H1 (cell line): ENCODE measurements around the gene DPP4. TPM values are rescaled to one million over a fixed set of nuclear protein-coding genes. Genes with fewer than 3 reads are reported as not detected.

Source experiments
- CTCF ChIA-PET: fragments of 300-600 bp; sonication (Branson Sonifier 250); formaldehyde crosslinking; loops from one replicate; lab custom pipeline; 2021; ENCODE audit not compliant: partially characterized antibody; lab: Charles Lee
- POLR2A ChIA-PET: fragments of 300-600 bp; sonication (Branson Sonifier 250); formaldehyde crosslinking; loops from one replicate; lab custom pipeline; 2021; ENCODE audit warnings: inconsistent platforms; ENCODE audit not compliant: partially characterized antibody; lab: Charles Lee
- DNase-seq, 2 experiments: peaks; one replicate each; pipeline versions ENCODE4 v3.0.0 to v3.0.0-alpha.2; 2010 to 2022; ENCODE audit warnings: low spot score in 2 of 2, low read depth in 1 of 2, mixed read lengths in 1 of 2
- FAIRE-seq: peaks from 2 replicates; lab custom pipeline; 2011; peaks lifted over from hg19 to GRCh38; lab: Jason Lieb, UNC
- H2AFZ ChIP-seq: 2 replicates; pipeline ENCODE4 v1.8.1; 2012; ENCODE audit warnings: low read length, inconsistent platforms
- H2AK5ac ChIP-seq: 2 replicates; pipeline ENCODE4 v1.6.1; 2013; ENCODE audit warnings: low read depth, low read length
- H2BK120ac ChIP-seq: replicated peaks from 2 replicates; pipeline ENCODE3; 2013; ENCODE audit warnings: low read depth, low read length, inconsistent platforms
- H2BK12ac ChIP-seq: 2 replicates; pipeline ENCODE4 v1.6.1; 2013; ENCODE audit warnings: low read depth, low read length
- H2BK15ac ChIP-seq: 2 replicates; pipeline ENCODE4 v1.6.1; 2013; ENCODE audit warnings: low read length
- H2BK20ac ChIP-seq: 2 replicates; pipeline ENCODE4 v1.6.1; 2013; ENCODE audit warnings: low read length
- H2BK5ac ChIP-seq: 2 replicates; pipeline ENCODE4 v1.6.1; 2013; ENCODE audit warnings: low read depth, low read length
- H3K14ac ChIP-seq: 2 replicates; pipeline ENCODE4 v1.6.1; 2013; ENCODE audit warnings: inconsistent platforms; ENCODE audit not compliant: insufficient read length
- H3K18ac ChIP-seq: 2 replicates; pipeline ENCODE4 v1.6.1; 2013; ENCODE audit warnings: low read length; ENCODE audit errors: extremely low read depth
- H3K23ac ChIP-seq: 2 replicates; pipeline ENCODE4 v1.6.1; 2013; ENCODE audit warnings: inconsistent platforms; ENCODE audit not compliant: insufficient read length
- H3K23me2 ChIP-seq: 2 replicates; pipeline ENCODE4 v1.6.1; 2013; ENCODE audit warnings: low read depth, low read length
- H3K27ac ChIP-seq: 2 replicates; pipeline ENCODE4 v1.6.1; 2011; ENCODE audit warnings: low read depth, low read length, inconsistent platforms
- H3K27me3 ChIP-seq, 4 experiments: replicated peaks in 1 of 4; 1 replicate in 1 of 4; 2 replicates in 3 of 4; pipeline versions ENCODE4 v1.6.1 to v1.8.1; 2011 to 2013; ENCODE audit warnings: low read length in 3 of 4, mild to moderate bottlenecking in 3 of 4, inconsistent platforms in 2 of 4, mixed read lengths in 2 of 4, moderate library complexity in 1 of 4; ENCODE audit not compliant: control insufficient read depth in 3 of 4, insufficient read depth in 3 of 4; ENCODE audit errors: extremely low read depth in 1 of 4
- H3K36me3 ChIP-seq, 4 experiments: 2 replicates each; pipeline versions ENCODE4 v1.6.1 to v1.8.1; 2011 to 2013; ENCODE audit warnings: mild to moderate bottlenecking in 4 of 4, low read length in 3 of 4, moderate library complexity in 2 of 4, control low read depth in 1 of 4, inconsistent platforms in 1 of 4; ENCODE audit not compliant: insufficient read depth in 4 of 4, control insufficient read depth in 2 of 4
- H3K4ac ChIP-seq: replicated peaks from 2 replicates; pipeline ENCODE3; 2013; ENCODE audit warnings: low read length, low read depth, mixed read lengths, inconsistent platforms; ENCODE audit not compliant: insufficient read length
- H3K4me1 ChIP-seq, 4 experiments: replicated peaks in 1 of 4; 1 replicate in 1 of 4; 2 replicates in 3 of 4; pipeline versions ENCODE4 v1.6.1 to v1.8.1; 2011 to 2013; ENCODE audit warnings: low read length in 3 of 4, inconsistent platforms in 2 of 4, mixed read lengths in 1 of 4; ENCODE audit not compliant: insufficient read depth in 4 of 4, control insufficient read depth in 3 of 4
- H3K4me2 ChIP-seq, 2 experiments: 2 replicates each; pipeline versions ENCODE4 v1.6.1 to v1.8.1; 2011 to 2013; ENCODE audit warnings: low read depth in 2 of 2, low read length in 2 of 2, control low read depth in 1 of 2, inconsistent platforms in 1 of 2, mild to moderate bottlenecking in 1 of 2; ENCODE audit not compliant: insufficient read depth in 1 of 2
- H3K4me3 ChIP-seq, 4 experiments: fragments of 200-600, 300-600 bp in 1 of 4; sonication (generic), shearing (Covaris generic), sonication (Bioruptor Twin) in 1 of 4; 2 replicates each; pipeline versions ENCODE4 v1.5.1 to v1.8.1; 2011 to 2016; ENCODE audit warnings: low read length in 4 of 4, low read depth in 3 of 4, control low read depth in 2 of 4, inconsistent platforms in 2 of 4, mild to moderate bottlenecking in 2 of 4, mixed read lengths in 1 of 4, moderate library complexity in 1 of 4; ENCODE audit not compliant: insufficient read depth in 2 of 4; ENCODE audit errors: extremely low read depth in 1 of 4
- H3K56ac ChIP-seq: replicated peaks from 2 replicates; pipeline ENCODE3; 2013; ENCODE audit warnings: low read depth, mild to moderate bottlenecking, mixed read lengths, low read length, inconsistent platforms; ENCODE audit not compliant: insufficient read length
- H3K79me1 ChIP-seq: 2 replicates; pipeline ENCODE4 v1.6.1; 2013; ENCODE audit warnings: low read depth, low read length, control low read depth
- H3K79me2 ChIP-seq, 2 experiments: 2 replicates each; pipeline versions ENCODE4 v1.6.1 to v1.8.1; 2012 to 2013; ENCODE audit warnings: low read length in 2 of 2, mild to moderate bottlenecking in 2 of 2, inconsistent platforms in 1 of 2; ENCODE audit not compliant: insufficient read depth in 2 of 2, control insufficient read depth in 1 of 2
- H3K9ac ChIP-seq, 4 experiments: replicated peaks in 1 of 4; 1 replicate in 1 of 4; 2 replicates in 3 of 4; pipeline versions ENCODE4 v1.6.1 to v1.8.1; 2011 to 2013; ENCODE audit warnings: low read depth in 3 of 4, low read length in 3 of 4, control low read depth in 2 of 4, mild to moderate bottlenecking in 2 of 4, moderate library complexity in 2 of 4, inconsistent platforms in 1 of 4; ENCODE audit errors: extremely low read depth in 1 of 4
- H3K9me3 ChIP-seq, 2 experiments: 2 replicates each; pipeline versions ENCODE4 v1.6.1 to v1.8.1; 2012 to 2013; ENCODE audit warnings: mild to moderate bottlenecking in 2 of 2, moderate library complexity in 2 of 2, control low read depth in 1 of 2, inconsistent platforms in 1 of 2, low read depth in 1 of 2, low read length in 1 of 2, mixed read lengths in 1 of 2; ENCODE audit not compliant: insufficient read depth in 2 of 2
- H4K20me1 ChIP-seq, 2 experiments: replicated peaks in 1 of 2; 2 replicates each; pipeline versions ENCODE3 to v1.8.1; 2011 to 2013; ENCODE audit warnings: inconsistent platforms in 2 of 2, low read length in 2 of 2, mild to moderate bottlenecking in 1 of 2; ENCODE audit not compliant: insufficient read depth in 2 of 2, control insufficient read depth in 1 of 2
- H4K5ac ChIP-seq: 2 replicates; pipeline ENCODE4 v1.6.1; 2013; ENCODE audit warnings: low read length, low read depth, mixed read lengths, inconsistent platforms; ENCODE audit not compliant: insufficient read length
- H4K8ac ChIP-seq: 2 replicates; pipeline ENCODE4 v1.8.0; 2013; ENCODE audit warnings: mild to moderate bottlenecking, moderate library complexity, low read length, inconsistent platforms; ENCODE audit not compliant: insufficient read depth; ENCODE audit errors: extremely low read depth
- H4K91ac ChIP-seq: replicated peaks from 2 replicates; pipeline ENCODE3; 2013; ENCODE audit warnings: low read length, mixed read lengths, inconsistent platforms; ENCODE audit not compliant: insufficient read length
- BACH1 ChIP-seq: IDR thresholded peaks from 2 replicates; pipeline ENCODE4 v1.6.1; 2012; ENCODE audit warnings: low read length, improper control_type of control experiment
- BCL11A ChIP-seq, 2 experiments: IDR thresholded peaks; one replicate each; pipeline ENCODE4 v1.6.1; 2011; ENCODE audit warnings: low read depth in 2 of 2, low read length in 2 of 2, mild to moderate bottlenecking in 2 of 2
- CBX5 ChIP-seq: fragments of 300-800, 300-1000 bp; sonication (generic); IDR thresholded peaks from 2 replicates; pipeline ENCODE4 v1.7.1; 2016; ENCODE audit warnings: antibody characterized with exemption, low read length, low read depth
- CBX8 ChIP-seq: fragments of 300-800, 300-1000 bp; sonication (generic); IDR thresholded peaks from 2 replicates; pipeline ENCODE4 v1.7.1; 2016; ENCODE audit warnings: low read depth, low read length, borderline replicate concordance
- CHD2 ChIP-seq: IDR thresholded peaks from 2 replicates; pipeline ENCODE4 v1.6.1; 2012; ENCODE audit warnings: low read length, improper control_type of control experiment
- EGR1 ChIP-seq: IDR thresholded peaks from 2 replicates; pipeline ENCODE4 v1.6.1; 2011; ENCODE audit warnings: low read depth, low read length, borderline replicate concordance
- FOSL1 ChIP-seq: IDR thresholded peaks from 2 replicates; pipeline ENCODE4 v1.6.1; 2011; ENCODE audit warnings: mild to moderate bottlenecking, low read depth, low read length, moderate library complexity; ENCODE audit not compliant: insufficient read depth
- HDAC2 ChIP-seq, 2 experiments: fragments of 300-600 bp in 1 of 2; sonication (generic) in 1 of 2; IDR thresholded peaks; 2 replicates each; pipeline ENCODE4 v1.6.1; 2011 to 2012; ENCODE audit warnings: low read depth in 2 of 2, low read length in 2 of 2, mild to moderate bottlenecking in 2 of 2, moderate library complexity in 2 of 2, borderline replicate concordance in 1 of 2, inconsistent platforms in 1 of 2
- RXRA ChIP-seq: IDR thresholded peaks from 2 replicates; pipeline ENCODE4 v1.6.1; 2011; ENCODE audit warnings: low read depth, mild to moderate bottlenecking, low read length, moderate library complexity; ENCODE audit not compliant: insufficient read depth
- SRF ChIP-seq: IDR thresholded peaks from 2 replicates; pipeline ENCODE4 v1.6.1; 2011; ENCODE audit warnings: mild to moderate bottlenecking, low read depth, low read length, moderate library complexity
- TAF7 ChIP-seq: optimal IDR thresholded peaks from 2 replicates; pipeline ENCODE3; 2011; ENCODE audit warnings: low read depth, mild to moderate bottlenecking, inconsistent platforms, low read length, moderate library complexity, borderline replicate concordance
- WGBS, 2 experiments: shearing (Covaris generic) in 1 of 2; methylation state at CpG; one replicate each; pipeline versions ENCODE4 v1.1.6 to v1.1.7; 2013 to 2015; ENCODE audit warnings: low lambda C conversion rate in 2 of 2, mixed read lengths in 2 of 2, inconsistent platforms in 1 of 2, low coverage in 1 of 2, missing lambda C conversion rate in 1 of 2; ENCODE audit not compliant: insufficient replicate concordance in 2 of 2, insufficient coverage in 1 of 2, insufficient read length in 1 of 2; ENCODE audit errors: extremely low coverage in 1 of 2, missing lambda C conversion rate in 1 of 2; 5-methylcytosine and 5-hydroxymethylcytosine counted together
- polyA plus RNA-seq, 7 experiments: library from polyadenylated mRNA; depleted of rRNA in 3 of 7; stranded (reverse) in 5 of 7; unstranded in 2 of 7; fragments of >200 nt in 5 of 7; fragments of 200-250 nt in 2 of 7; gene quantifications; 1 replicate in 5 of 7; 2 replicates in 1 of 7; 4 replicates in 1 of 7; pipeline versions ENCODE4 v1.2.1 to v1.2.3, GENCODE V29; 2011 to 2013; ENCODE audit warnings: missing spikeins in 2 of 7, mixed read lengths in 2 of 7
- total RNA-seq: library from RNA; stranded (reverse); fragmentation: NEBNext Ultra II Directional; extraction: Animal tissue kit (Norgen Biotek cat#: 25700); gene quantifications from 2 replicates; pipeline ENCODE4 v1.2.1, GENCODE V29; 2021
- TF ChIP-seq, protein P1 (sequence below): IDR thresholded peaks from 2 replicates; pipeline ENCODE4 v1.6.1; 2012; ENCODE audit warnings: inconsistent platforms

DPP4 gene
- total and polyA plus RNA-seq, 2 of the 8 experiments (the other 6 are each of a cell fraction or from before 2014, with no cell fraction given), result 1.3 to 3.1 TPM

DNA sequence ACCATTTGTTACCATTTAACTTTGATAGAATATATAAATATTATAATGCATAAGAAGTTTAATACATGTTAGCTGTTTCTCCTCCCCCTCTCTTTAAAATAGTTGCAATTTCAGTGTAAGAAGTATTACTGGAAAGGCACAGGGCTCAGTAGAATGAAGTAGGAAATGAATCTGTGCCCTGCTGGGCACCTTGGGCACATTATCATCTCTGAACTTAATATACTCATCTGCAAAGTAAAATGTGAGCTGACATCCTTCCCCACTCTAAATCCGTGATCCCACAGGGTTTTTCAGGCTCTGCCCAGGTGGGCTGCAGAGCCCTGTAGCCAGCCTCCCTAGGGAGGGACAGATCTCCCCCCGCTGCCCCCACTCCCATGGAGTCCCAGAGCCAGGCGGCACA, 56.8 kb downstream of the DPP4 start:
- Histone ChIP-seq H2BK20ac (no peak overlapping the region), H4K91ac (no peak overlapping the region), H4K5ac (no peak overlapping the region), H4K8ac (no peak overlapping the region), H3K23ac (no peak overlapping the region), H2BK15ac (no peak overlapping the region), H3K79me1 (no peaks in the 10 kb centered on the region), H3K56ac (no peak overlapping the region), H2BK120ac (no peak overlapping the region), H3K27me3 (no peaks in the 10 kb centered on the region), H4K20me1 (no peaks in the 10 kb centered on the region), H3K4ac (no peak overlapping the region), H2AFZ (no peak overlapping the region), H3K23me2 (no peaks in the 10 kb centered on the region), H3K36me3 (no peaks in the 10 kb centered on the region), H3K4me3 (no peak overlapping the region), H2AK5ac (no peak overlapping the region), H3K79me2 (no peaks in the 10 kb centered on the region), H3K9ac (no peak overlapping the region), H3K18ac (no peak overlapping the region), H3K4me1 (peaks cover 0 to 3% (median 0%) of the 10 kb centered on the region in 4 experiments; a peak in 1 of 7 replicates), H3K14ac (no peak overlapping the region), H3K27ac (no peak overlapping the region), H2BK5ac (no peak overlapping the region), H3K9me3 (no peaks in the 10 kb centered on the region), H2BK12ac (no peak overlapping the region), H3K4me2 (no peak overlapping the region)
- TF ChIP-seq TAF7 (no peak), SRF (no peak), FOSL1 (no peak), BCL11A (IDR thresholded peaks at IDR 0.05; ENCODE audit: low read depth in 2 of 2, low read length in 2 of 2) (no peak), BACH1 (no peak), CBX5 (no peak), RXRA (no peak), EGR1 (no peak), CHD2 (no peak), CBX8 (no peak), HDAC2 (IDR thresholded peaks at IDR 0.05; ENCODE audit: borderline replicate concordance in 1 of 2, low read depth in 2 of 2, low read length in 2 of 2) (no peak)
- TF ChIP-seq, protein P1, sequence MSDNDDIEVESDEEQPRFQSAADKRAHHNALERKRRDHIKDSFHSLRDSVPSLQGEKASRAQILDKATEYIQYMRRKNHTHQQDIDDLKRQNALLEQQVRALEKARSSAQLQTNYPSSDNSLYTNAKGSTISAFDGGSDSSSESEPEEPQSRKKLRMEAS, result no peak
- DNase-seq (no peak), FAIRE-seq (no peak)
- ChIA-PET CTCF (interaction anchor here (1.1 to 3.5 kb wide), 5 partner anchors 10 to 30 kb away, joined by 3 to 20 read pairs (median 5); no protein-coding TSS in a partner anchor), POLR2A (interaction anchor here (1.5 kb wide), 1 partner anchor 10 kb away, joined by 4 read pairs; no protein-coding TSS in a partner anchor)
- WGBS, 2 experiments, result 86% methylated on average over 3 of the region's 3 CpGs; no CpG with 5 or more reads in 1 of the 2 experiments
